GM18520 (cell line): ENCODE results near the gene SMIM5.

Experiments used
- ATAC-seq: cut with Tn5 transposase; IDR thresholded peaks from one replicate; pipeline ENCODE4 v1.9.1; 2021; ENCODE audit not compliant: unreplicated experiment

Gene SMIM5

GRCh38 chr17:75602644-75603043 lies 30.6 kb upstream of the SMIM5 start:
- ATAC-seq = no peak

GRCh38 chr17:75603123-75603522 lies 30.1 kb upstream of the SMIM5 start:
- no peak for ATAC-seq

DNA sequence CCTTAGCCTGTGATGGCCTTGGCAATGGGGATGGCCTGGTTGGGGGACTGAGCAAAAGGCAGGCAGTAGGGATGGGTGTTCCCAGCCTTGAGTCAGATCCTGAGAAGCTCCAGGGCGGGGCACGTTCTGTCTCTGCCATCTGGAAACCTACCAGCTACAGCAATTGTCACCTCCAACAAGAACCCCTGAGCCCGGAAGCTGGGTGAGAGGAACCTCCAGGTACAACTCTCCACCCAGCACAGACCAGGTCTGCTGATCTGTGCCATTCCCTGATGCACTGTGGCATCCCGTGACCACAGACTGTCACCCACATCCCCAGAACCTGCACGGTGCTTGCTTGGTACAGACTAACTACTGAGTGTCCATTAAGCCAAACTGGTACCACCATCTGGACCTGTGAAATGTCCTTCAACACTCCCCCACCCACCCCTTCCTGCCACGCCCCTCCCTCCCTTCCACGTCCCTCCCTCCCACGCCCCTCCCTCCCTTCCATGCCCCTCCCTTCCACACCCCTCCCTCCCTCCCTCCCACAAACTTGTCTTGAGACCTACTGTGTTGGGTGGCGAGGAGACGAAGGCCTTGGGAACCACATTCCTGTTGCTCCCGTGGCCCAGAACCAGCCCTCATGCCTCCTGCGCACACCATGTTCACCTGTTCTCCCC lies 29.1 kb upstream of the SMIM5 start:
- ATAC-seq = no peak

DNA sequence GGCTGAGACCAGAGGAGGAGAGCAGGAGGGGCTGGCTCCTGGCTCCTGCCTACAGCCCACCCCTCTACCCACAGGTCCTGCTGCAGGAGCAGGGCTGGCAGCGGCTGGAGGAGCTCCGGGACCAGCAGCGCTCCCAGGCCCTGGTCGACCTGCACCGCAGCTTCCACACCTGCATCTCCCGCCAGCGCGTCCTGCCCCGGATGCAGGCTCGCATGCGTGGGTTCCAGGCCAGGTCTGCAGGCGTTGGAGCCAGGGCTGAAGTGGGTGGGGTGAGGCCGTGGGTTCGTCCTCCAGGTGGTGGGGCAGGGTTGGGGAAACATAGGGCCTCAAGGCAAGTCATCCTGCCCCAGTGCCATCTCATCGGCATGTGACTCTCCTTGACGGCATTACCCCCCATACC lies 27.4 kb upstream of the SMIM5 start:
- no peak for ATAC-seq

- no peak for ATAC-seq
Measured at GRCh38 chr17:75607086-75607485, 26.1 kb upstream of the SMIM5 start.

DNA sequence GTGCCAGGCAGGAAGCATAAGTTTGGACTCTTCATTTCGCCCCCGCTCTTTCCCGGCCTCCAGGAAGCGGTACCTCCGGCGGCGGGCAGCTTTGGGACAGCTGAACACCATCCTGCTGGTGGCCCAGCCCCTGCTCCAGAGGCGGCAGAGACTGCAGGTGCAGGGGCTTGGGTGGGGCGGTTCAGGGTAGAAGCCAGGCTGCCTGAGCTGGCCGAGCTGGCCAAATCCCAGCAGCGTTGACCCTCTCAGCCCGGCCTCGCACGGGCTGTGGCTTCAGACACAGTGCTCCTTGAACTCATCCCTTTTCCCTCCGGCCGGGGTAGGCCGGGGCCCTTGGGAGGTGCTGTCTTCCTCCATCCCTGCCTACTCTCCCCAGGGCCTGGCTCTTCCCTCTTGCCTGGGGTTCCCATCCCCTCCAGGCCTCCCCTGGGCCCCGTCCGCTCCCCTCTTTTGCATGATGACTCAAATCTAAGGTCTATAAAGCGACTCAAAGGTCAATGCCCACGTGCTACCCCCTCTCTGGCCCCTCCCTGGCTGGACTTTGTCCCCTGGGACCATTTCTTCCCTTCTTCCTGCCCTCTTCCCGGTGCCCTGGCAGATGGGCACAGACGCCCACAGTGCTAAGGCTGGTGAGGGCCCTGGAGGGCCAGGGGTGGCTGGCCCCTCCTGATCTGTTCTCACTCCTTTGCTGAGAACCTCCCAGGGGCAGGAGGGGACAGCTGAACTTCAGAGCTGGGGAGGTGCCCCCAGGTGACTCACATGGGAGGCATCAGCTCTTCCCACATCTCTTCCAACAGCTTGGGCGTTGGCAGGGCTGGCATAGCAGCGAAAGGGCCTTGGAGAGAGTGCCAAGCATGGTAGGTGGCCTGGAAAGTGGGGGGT lies 22.9 kb upstream of the SMIM5 start:
- no peak for ATAC-seq

- no peak for ATAC-seq
Measured at GRCh38 chr17:75611851-75612429, 21.3 kb upstream of the SMIM5 start.

- no peak for ATAC-seq
Measured at GRCh38 chr17:75612906-75613626, 20.2 kb upstream of the SMIM5 start.

- ATAC-seq = no peak
Measured at GRCh38 chr17:75614006-75614405, 19.2 kb upstream of the SMIM5 start.

DNA sequence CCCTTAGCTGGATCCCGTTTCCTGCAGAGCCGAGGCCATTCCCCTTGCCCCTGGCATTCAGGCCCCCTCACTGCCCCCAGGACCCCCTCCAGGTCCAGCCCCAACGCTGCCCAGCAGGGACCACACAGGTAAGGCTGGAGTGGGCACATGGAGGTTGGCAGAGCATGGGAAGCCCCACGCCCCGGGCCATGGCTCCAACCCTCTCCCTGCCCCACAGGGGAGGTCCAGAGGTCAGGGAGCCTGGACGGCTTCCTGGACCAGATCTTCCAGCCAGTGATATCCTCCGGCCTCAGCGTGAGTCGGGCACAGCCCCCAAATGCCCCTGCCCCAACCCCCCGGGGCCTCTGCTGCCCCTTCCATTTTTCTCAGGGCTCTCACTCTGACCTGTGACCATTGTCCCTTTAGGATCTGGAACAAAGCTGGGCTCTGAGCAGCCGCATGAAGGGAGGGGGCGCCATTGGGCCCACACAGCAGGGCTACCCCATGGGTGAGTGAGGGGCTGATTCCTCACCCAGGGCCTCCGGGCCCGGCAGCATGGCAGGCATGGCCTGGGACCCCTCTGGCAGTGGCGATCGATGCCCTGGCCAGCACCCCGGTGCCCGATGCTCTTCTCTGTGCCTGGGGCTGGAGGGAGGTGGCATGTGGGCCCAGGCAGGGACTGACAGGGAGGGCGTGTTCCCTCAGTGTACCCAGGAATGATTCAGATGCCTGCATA lies 18.5 kb upstream of the SMIM5 start:
- ATAC-seq = no peak

DNA sequence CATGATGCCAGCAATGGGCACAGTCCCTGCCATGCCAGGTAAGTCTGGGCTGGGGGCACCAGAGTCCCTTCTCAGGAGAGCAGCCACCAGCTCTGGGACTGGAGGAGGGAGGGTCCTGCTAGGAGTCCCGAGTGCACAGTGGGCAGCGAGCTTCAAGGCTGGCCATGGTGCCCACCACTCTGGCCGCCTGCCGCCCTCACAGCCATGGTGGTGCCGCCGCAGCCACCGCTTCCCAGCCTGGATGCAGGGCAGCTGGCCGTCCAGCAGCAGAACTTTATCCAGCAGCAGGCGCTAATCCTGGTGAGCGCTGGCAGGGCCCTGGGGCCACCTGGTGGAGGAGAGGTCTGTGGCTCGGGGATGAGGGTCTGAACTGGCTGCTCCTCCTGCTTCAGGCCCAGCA lies 17.9 kb upstream of the SMIM5 start:
- ATAC-seq = no peak

GRCh38 chr17:75616521-75617122 lies 16.6 kb upstream of the SMIM5 start:
- ATAC-seq = no peak

GRCh38 chr17:75617218-75617617 lies 16.0 kb upstream of the SMIM5 start:
- ATAC-seq = no peak

DNA sequence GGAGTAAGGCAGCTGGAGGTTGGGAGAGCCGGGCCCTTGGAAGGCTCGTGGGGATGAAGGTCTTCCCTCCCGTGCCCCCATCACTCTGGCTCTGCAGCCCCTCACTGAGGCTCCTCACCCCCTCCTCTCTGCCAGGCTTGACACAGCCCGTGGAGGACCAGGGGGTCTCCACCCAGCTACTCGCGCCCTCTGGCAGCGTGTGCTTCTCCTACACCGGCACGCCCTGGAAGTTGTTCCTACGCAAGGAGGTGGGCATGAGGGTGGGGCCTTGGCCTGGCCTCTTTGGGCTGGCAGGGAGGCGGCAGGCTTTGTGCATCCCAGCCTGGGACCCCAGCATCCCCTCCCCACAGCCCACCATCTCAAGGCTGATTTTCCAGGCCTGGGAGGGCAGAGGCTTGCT lies 15.6 kb upstream of the SMIM5 start:
- no peak for ATAC-seq

- no peak for ATAC-seq
Measured at GRCh38 chr17:75619506-75620431, 13.5 kb upstream of the SMIM5 start.

GRCh38 chr17:75621489-75621888 lies 11.7 kb upstream of the SMIM5 start:
- no peak for ATAC-seq

GRCh38 chr17:75622076-75622475 lies 11.2 kb upstream of the SMIM5 start:
- no peak for ATAC-seq

DNA sequence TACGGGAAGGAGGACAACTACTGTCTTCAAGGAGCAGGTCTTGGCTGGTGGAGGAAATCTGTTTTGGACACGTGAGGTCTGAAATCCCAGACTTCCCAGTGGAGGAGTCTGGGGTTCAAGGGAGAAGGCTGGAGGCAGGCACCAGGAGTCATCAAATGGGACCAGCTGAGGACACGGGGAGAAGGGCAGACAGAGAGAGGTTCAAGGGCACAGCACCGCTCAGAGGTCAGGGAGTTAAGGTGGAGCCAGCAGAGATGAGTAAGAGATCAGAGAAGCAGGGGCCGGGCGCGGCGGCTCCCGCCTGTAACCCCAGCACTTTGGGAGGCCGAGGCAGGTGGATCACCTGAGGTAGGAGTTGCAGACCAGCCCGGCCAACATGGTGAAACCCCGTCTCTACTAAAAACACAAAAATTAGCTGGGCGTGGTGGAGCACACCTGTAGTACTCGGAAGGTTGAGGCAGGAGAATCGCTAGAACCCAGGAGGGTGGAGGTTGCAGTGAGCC lies 10.4 kb upstream of the SMIM5 start:
- no peak for ATAC-seq

DNA sequence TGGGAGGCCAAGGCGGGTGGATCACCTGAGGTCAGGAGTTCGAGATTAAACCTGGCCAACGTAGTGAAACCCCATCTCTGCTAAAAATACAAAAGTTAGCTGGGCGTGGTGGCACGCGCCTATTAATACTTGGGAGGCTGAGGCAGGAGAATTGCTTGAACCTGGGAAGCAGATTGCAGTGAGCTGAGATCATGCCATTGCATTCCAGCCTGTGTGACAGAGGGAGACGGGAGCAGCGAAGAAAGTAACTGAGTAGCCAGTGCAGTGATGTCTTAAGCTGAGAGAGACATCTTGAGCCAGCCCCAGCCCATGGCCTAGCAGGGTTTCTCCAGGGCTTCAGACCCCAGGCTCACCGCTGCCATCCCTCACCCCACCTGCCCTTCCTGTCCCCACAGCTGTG lies 9.8 kb upstream of the SMIM5 start:
- no peak for ATAC-seq
